Mammary epithelial cell (primary cell): Measurements from ENCODE around the gene STARD8.

ENCODE experiments used
- EZH2 ChIP-seq: IDR thresholded peaks from 2 replicates; pipeline ENCODE4 v1.6.1; 2012; ENCODE audit warnings: low read length, inconsistent platforms, borderline replicate concordance
- TF ChIP-seq, protein P1 (sequence below), 2 donors: IDR thresholded peaks in 1 of 2; conservative IDR thresholded peaks in 1 of 2; 2 replicates each; pipeline ENCODE4 v1.5.1; 2011 to 2012; ENCODE audit warnings: inconsistent platforms in 2 of 2, low read length in 2 of 2, mild to moderate bottlenecking in 2 of 2, control low read depth in 1 of 2, low read depth in 1 of 2; ENCODE audit not compliant: insufficient read depth in 1 of 2; ENCODE audit errors: extremely low read depth in 1 of 2

- TF ChIP-seq, protein P1, sequence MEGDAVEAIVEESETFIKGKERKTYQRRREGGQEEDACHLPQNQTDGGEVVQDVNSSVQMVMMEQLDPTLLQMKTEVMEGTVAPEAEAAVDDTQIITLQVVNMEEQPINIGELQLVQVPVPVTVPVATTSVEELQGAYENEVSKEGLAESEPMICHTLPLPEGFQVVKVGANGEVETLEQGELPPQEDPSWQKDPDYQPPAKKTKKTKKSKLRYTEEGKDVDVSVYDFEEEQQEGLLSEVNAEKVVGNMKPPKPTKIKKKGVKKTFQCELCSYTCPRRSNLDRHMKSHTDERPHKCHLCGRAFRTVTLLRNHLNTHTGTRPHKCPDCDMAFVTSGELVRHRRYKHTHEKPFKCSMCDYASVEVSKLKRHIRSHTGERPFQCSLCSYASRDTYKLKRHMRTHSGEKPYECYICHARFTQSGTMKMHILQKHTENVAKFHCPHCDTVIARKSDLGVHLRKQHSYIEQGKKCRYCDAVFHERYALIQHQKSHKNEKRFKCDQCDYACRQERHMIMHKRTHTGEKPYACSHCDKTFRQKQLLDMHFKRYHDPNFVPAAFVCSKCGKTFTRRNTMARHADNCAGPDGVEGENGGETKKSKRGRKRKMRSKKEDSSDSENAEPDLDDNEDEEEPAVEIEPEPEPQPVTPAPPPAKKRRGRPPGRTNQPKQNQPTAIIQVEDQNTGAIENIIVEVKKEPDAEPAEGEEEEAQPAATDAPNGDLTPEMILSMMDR (conservative IDR thresholded peaks at IDR 0.05 in 1 of 2, IDR thresholded peaks at IDR 0.05 in 1 of 2; ENCODE audit: extremely low read depth in 1 of 2, insufficient read depth in 1 of 2, low read depth in 1 of 2, low read length in 2 of 2) = no peak
- no peak for TF ChIP-seq EZH2
Observed at GRCh38 chrX:68665502-68665901, 18.0 kb downstream of the STARD8 start.
